ENCODE data around the gene GPHB5. TPM values are rescaled to one million over a fixed set of nuclear protein-coding genes. Genes with fewer than 3 reads are reported as not detected.

The GPHB5 gene
- total RNA-seq, 4 donors from 2014 or later, result not detected

GRCh38 chr14:63301891-63302534, 16.7 kb downstream of the GPHB5 start:
- no peak for TF ChIP-seq CTCF (IDR thresholded peaks at IDR 0.05; ENCODE audit: low read depth)

GRCh38 chr14:63300854-63301253, 17.9 kb downstream of the GPHB5 start:
- no peak for TF ChIP-seq CTCF (IDR thresholded peaks at IDR 0.05; ENCODE audit: low read depth)

GRCh38 chr14:63299351-63300110, 19.2 kb downstream of the GPHB5 start:
- no peak for TF ChIP-seq CTCF (IDR thresholded peaks at IDR 0.05; ENCODE audit: low read depth)

- no peak for TF ChIP-seq CTCF (IDR thresholded peaks at IDR 0.05; ENCODE audit: low read depth)
Measured at GRCh38 chr14:63297372-63298063, 21.2 kb downstream of the GPHB5 start.

- no peak for TF ChIP-seq CTCF (IDR thresholded peaks at IDR 0.05; ENCODE audit: low read depth)
Measured at GRCh38 chr14:63296060-63296563, 22.6 kb downstream of the GPHB5 start.

- TF ChIP-seq CTCF (IDR thresholded peaks at IDR 0.05; ENCODE audit: low read depth), result no peak
Measured at GRCh38 chr14:63295231-63295685, 23.5 kb downstream of the GPHB5 start.

GRCh38 chr14:63292805-63293204, 25.9 kb downstream of the GPHB5 start:
- no peak for TF ChIP-seq CTCF (IDR thresholded peaks at IDR 0.05; ENCODE audit: low read depth)

Measured in subcutaneous adipose tissue (tissue), 4 donors.